DND-41 (cell line): ENCODE measurements around the gene TIGD3.

Experiments
- ATAC-seq: fragments of 200-7000 bp; cut with Tn5 transposase; 3 replicates; pipeline ENCODE4 v1.9.1; 2021; ENCODE audit warnings: low read depth; ENCODE audit not compliant: insufficient read depth
- DNase-seq: peaks from one replicate; pipeline ENCODE4 v3.0.0-alpha.2; 2020
- H2AFZ ChIP-seq: 2 replicates; pipeline ENCODE4 v1.6.0; 2012; ENCODE audit warnings: low read depth, low read length
- H3K27ac ChIP-seq: 2 replicates; pipeline ENCODE4 v1.5.1; 2012; ENCODE audit warnings: low read length, inconsistent platforms
- H3K27me3 ChIP-seq: fragments of 200-600 bp; sonication (generic); 2 replicates; pipeline ENCODE4 v1.6.0; 2012; ENCODE audit warnings: low read length, mild to moderate bottlenecking, inconsistent platforms; ENCODE audit not compliant: insufficient read depth, poor library complexity
- H3K36me3 ChIP-seq: 2 replicates; pipeline ENCODE4 v1.5.1; 2012; ENCODE audit warnings: low read length, inconsistent platforms; ENCODE audit not compliant: insufficient read depth
- H3K4me1 ChIP-seq: 2 replicates; pipeline ENCODE4 v1.5.1; 2012; ENCODE audit warnings: mild to moderate bottlenecking, low read length; ENCODE audit not compliant: insufficient read depth
- H3K4me2 ChIP-seq: 2 replicates; pipeline ENCODE4 v1.6.0; 2012; ENCODE audit warnings: mild to moderate bottlenecking, moderate library complexity, low read length, inconsistent platforms; ENCODE audit not compliant: insufficient read depth
- H3K4me3 ChIP-seq, 2 experiments: fragments of 200-600 bp in 1 of 2; shearing (Covaris generic) in 1 of 2; 2 replicates each; pipeline ENCODE4 v1.5.1; 2012 to 2016; ENCODE audit warnings: inconsistent platforms in 2 of 2, low read length in 2 of 2, mild to moderate bottlenecking in 2 of 2, low read depth in 1 of 2, moderate library complexity in 1 of 2
- H3K79me2 ChIP-seq: 2 replicates; pipeline ENCODE4 v1.6.0; 2012; ENCODE audit warnings: low read length, inconsistent platforms; ENCODE audit not compliant: insufficient read depth
- H3K9ac ChIP-seq: 2 replicates; pipeline ENCODE4 v1.6.0; 2012; ENCODE audit warnings: low read depth, mild to moderate bottlenecking, inconsistent platforms, low read length, moderate library complexity
- H3K9me3 ChIP-seq: 2 replicates; pipeline ENCODE4 v1.5.1; 2012; ENCODE audit warnings: low read length, moderate library complexity, mild to moderate bottlenecking, inconsistent platforms; ENCODE audit not compliant: insufficient read depth, severe bottlenecking
- H4K20me1 ChIP-seq: 2 replicates; pipeline ENCODE4 v1.6.0; 2012; ENCODE audit warnings: low read length; ENCODE audit not compliant: insufficient read depth
- CTCF ChIP-seq: IDR thresholded peaks from 2 replicates; pipeline ENCODE4 v1.5.1; 2012; ENCODE audit warnings: borderline replicate concordance, low read length, moderate library complexity, mild to moderate bottlenecking; ENCODE audit not compliant: poor library complexity, severe bottlenecking; ENCODE audit errors: extremely low read depth
- EZH2 ChIP-seq: IDR thresholded peaks from 3 replicates; pipeline ENCODE4 v1.6.1; 2012; ENCODE audit warnings: borderline replicate concordance, low read depth, mild to moderate bottlenecking, moderate library complexity, low read length, inconsistent platforms; ENCODE audit not compliant: severe bottlenecking

The TIGD3 gene

GRCh38 chr11:65373839-65374580 is 19.5 kb downstream of the TIGD3 start:
- H3K27ac ChIP-seq, result no peak overlapping the region
- DNase-seq (no peak), ATAC-seq (no peak)
- H3K9ac ChIP-seq, result no peak overlapping the region
- H3K4me3 ChIP-seq, result no peak overlapping the region
- H3K9me3 ChIP-seq, result no peaks in the 10 kb centered on the region
- no peak overlapping the region for H2AFZ ChIP-seq
- H3K4me1 ChIP-seq, result no peaks in the 10 kb centered on the region
- H3K27me3 ChIP-seq, result no peaks in the 10 kb centered on the region
- H3K4me2 ChIP-seq, result no peak overlapping the region
- no peaks in the 10 kb centered on the region for H4K20me1 ChIP-seq
- TF ChIP-seq CTCF (no peak), EZH2 (no peak)
- no peaks in the 10 kb centered on the region for H3K36me3 ChIP-seq
- H3K79me2 ChIP-seq, result no peaks in the 10 kb centered on the region

GRCh38 chr11:65375012-65375411 is 20.5 kb downstream of the TIGD3 start:
- DNase-seq (no peak), ATAC-seq (no peak)
- no peaks in the 10 kb centered on the region for H3K9me3 ChIP-seq
- no peak overlapping the region for H3K4me3 ChIP-seq
- H3K36me3 ChIP-seq, result no peaks in the 10 kb centered on the region
- no peak overlapping the region for H3K27ac ChIP-seq
- H3K27me3 ChIP-seq, result no peaks in the 10 kb centered on the region
- H3K9ac ChIP-seq, result no peak overlapping the region
- H3K4me2 ChIP-seq, result no peak overlapping the region
- TF ChIP-seq CTCF, result no peak
- no peak for TF ChIP-seq EZH2
- H3K4me1 ChIP-seq, result no peaks in the 10 kb centered on the region
- H3K79me2 ChIP-seq, result peaks cover under 1% of the 10 kb centered on the region; the same call in 1 of the 2 replicates
- H2AFZ ChIP-seq, result no peak overlapping the region
- H4K20me1 ChIP-seq, result no peaks in the 10 kb centered on the region

GRCh38 chr11:65376138-65376713 is 21.7 kb downstream of the TIGD3 start:
- Histone ChIP-seq H4K20me1 (no peaks in the 10 kb centered on the region), H2AFZ (no peak overlapping the region), H3K36me3 (no peaks in the 10 kb centered on the region)

More at GRCh38 chr11:65376138-65376713, 21.7 kb downstream of the TIGD3 start:
- H3K4me1 ChIP-seq, result peaks cover 10% of the 10 kb centered on the region
- TF ChIP-seq CTCF (no peak), EZH2 (no peak)
- DNase-seq (no peak), ATAC-seq (no peak)
- H3K27ac ChIP-seq, result no peak overlapping the region
- no peaks in the 10 kb centered on the region for H3K9me3 ChIP-seq
- H3K4me3 ChIP-seq, result no peak overlapping the region
- no peak overlapping the region for H3K9ac ChIP-seq
- peaks cover 13% of the 10 kb centered on the region for H3K79me2 ChIP-seq
- H3K27me3 ChIP-seq, result no peaks in the 10 kb centered on the region
- H3K4me2 ChIP-seq, result no peak overlapping the region
